Fibroblast of the aortic adventitia (primary cell): ENCODE data around the gene TCP10L. TPM values are rescaled to one million over a fixed set of nuclear protein-coding genes. Genes with fewer than 3 reads are reported as not detected.

Source experiments
- DNase-seq: peaks from one replicate; pipeline ENCODE4 v3.0.0-alpha.2; 2010; ENCODE audit warnings: low read depth
- H3K4me3 ChIP-seq: 2 replicates; pipeline ENCODE4 v1.5.1; 2011; ENCODE audit warnings: low read depth, mild to moderate bottlenecking, control low read depth, low read length, moderate library complexity
- CTCF ChIP-seq: IDR thresholded peaks from 2 replicates; pipeline ENCODE4 v1.5.1; 2011; ENCODE audit warnings: mild to moderate bottlenecking, low read length, control low read depth, inconsistent platforms; ENCODE audit not compliant: insufficient read depth
- total RNA-seq: library from RNA; depleted of rRNA; stranded (reverse); fragments of >200 nt; gene quantifications from 2 replicates; pipeline ENCODE4 v1.2.3, GENCODE V29; 2012; ENCODE audit warnings: low replicate concordance

The TCP10L gene
- total RNA-seq, 1 donor = 0.45 TPM

DNA sequence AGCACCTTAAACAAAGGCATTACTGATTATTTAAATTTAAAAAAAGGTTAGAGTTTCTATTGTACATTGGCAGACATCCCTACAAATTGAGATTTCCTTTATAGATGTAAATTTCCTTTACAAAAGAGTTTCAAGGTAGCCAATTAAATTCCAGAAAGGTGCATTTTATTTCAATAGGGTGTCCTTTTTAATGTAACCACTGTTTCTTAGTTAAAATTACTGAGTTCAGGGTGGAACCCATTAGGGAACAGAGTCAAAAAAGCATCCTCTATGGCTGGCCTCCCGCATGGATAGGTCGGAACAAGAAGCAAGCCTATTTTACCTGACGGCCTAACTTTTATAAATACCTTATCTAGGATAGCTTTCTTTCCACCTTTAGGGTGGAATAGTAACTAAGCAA, 24.4 kb downstream of the TCP10L start:
- no peak for TF ChIP-seq CTCF
- DNase-seq = no peak
- no peak overlapping the region for H3K4me3 ChIP-seq

GRCh38 chr21:32559006-32559610, 26.2 kb downstream of the TCP10L start:
- no peak for TF ChIP-seq CTCF

GRCh38 chr21:32558106-32558505, 27.2 kb downstream of the TCP10L start:
- no peak for TF ChIP-seq CTCF
- no peak overlapping the region for H3K4me3 ChIP-seq
- no peak for DNase-seq

More at GRCh38 chr21:32559006-32559610, 26.2 kb downstream of the TCP10L start:
- no peak for DNase-seq
- H3K4me3 ChIP-seq = no peak overlapping the region

- no peak for TF ChIP-seq CTCF
- H3K4me3 ChIP-seq = no peak overlapping the region
- peak; percentile 57 for DNase-seq
These were observed 30.3 kb downstream of the TCP10L start for GRCh38 chr21:32554832-32555638.

GRCh38 chr21:32549886-32550285, 35.4 kb downstream of the TCP10L start:
- DNase-seq = no peak
- no peak for TF ChIP-seq CTCF
- H3K4me3 ChIP-seq = no peak overlapping the region

GRCh38 chr21:32549440-32549839, 35.9 kb downstream of the TCP10L start:
- DNase-seq = no peak
- H3K4me3 ChIP-seq = no peak overlapping the region
- no peak for TF ChIP-seq CTCF

DNA sequence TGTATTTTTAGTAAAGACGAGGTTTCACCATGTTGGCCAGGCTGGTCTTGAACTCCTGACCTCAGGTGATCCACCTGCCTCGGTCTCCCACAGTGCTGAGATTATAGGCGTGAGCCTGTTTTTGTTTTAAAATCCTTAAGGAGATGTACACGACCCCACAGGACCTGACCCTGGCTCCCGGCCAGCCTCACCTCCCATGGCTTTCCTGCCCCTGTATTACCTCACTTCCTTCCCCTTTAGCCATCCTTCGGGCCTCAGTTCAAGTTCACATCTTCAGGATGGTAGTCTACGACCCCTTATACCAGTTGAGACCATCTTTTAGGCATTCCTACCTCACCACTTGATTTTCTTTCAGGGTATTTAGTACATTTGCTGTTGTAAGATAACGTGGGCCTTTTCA, 36.3 kb downstream of the TCP10L start:
- TF ChIP-seq CTCF = no peak
- no peak for DNase-seq
- H3K4me3 ChIP-seq = no peak overlapping the region
